ENCODE measurements around the gene GADD45G.

DNA sequence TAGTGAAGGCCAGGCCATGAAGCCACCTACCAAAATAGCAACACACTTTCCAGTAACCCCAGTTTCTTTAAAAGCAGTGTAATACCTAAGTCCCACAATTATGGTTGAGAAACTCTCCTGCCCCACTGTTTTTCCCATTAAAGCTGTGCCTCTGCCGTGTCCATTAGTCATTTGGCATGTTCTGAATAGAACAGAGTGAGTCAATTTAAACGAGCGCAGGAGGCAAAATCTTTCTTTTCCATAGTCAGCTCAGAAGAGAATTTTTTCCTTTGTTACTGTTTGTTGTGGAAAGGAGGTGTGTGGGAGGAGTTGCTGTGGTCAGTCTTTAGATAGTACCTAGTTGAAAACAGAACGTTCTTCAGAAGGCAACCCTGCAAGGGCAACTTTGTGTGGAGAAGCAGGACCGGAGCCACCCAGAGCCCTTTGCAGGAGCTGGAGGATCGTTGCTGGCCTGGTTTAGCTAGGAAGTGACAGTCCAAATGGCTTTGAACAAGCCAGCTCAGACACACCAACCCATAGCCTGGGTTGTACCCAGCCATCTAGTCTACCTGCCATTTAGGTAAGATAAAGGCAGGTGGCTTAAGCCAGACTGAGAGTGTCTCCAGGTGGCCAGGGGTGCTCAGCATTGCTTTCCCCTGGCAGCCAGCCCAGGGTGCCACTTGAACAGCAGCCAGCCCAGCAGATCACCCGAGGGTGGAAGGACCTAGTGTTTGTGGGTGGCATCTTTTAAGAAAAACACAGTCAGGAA lies 30.4 kb downstream of the GADD45G start:
- TF ChIP-seq, protein P1, sequence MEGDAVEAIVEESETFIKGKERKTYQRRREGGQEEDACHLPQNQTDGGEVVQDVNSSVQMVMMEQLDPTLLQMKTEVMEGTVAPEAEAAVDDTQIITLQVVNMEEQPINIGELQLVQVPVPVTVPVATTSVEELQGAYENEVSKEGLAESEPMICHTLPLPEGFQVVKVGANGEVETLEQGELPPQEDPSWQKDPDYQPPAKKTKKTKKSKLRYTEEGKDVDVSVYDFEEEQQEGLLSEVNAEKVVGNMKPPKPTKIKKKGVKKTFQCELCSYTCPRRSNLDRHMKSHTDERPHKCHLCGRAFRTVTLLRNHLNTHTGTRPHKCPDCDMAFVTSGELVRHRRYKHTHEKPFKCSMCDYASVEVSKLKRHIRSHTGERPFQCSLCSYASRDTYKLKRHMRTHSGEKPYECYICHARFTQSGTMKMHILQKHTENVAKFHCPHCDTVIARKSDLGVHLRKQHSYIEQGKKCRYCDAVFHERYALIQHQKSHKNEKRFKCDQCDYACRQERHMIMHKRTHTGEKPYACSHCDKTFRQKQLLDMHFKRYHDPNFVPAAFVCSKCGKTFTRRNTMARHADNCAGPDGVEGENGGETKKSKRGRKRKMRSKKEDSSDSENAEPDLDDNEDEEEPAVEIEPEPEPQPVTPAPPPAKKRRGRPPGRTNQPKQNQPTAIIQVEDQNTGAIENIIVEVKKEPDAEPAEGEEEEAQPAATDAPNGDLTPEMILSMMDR (IDR thresholded peaks at IDR 0.05), result no peak
- no peak for TF ChIP-seq ZFX (IDR thresholded peaks at IDR 0.05; ENCODE audit: borderline replicate concordance)
